ENCODE data around the gene INPP5A. TPM values are rescaled to one million over a fixed set of nuclear protein-coding genes. Genes with fewer than 3 reads are reported as not detected.

Gene INPP5A
- total RNA-seq, 1 donor from 2014 or later, result 36.4 TPM

GRCh38 chr10:132737390-132738048, 199.9 kb downstream of the INPP5A start:
- Mint-ChIP-seq H3K4me3 (ENCODE audit: unreplicated experiment) (no peak overlapping the region), H3K9me3 (ENCODE audit: unreplicated experiment) (no peaks in the 10 kb centered on the region), H3K4me1 (ENCODE audit: unreplicated experiment) (peaks cover 2% of the 10 kb centered on the region), H3K27ac (ENCODE audit: unreplicated experiment) (no peak overlapping the region), H3K27me3 (ENCODE audit: unreplicated experiment) (no peaks in the 10 kb centered on the region), H3K36me3 (ENCODE audit: unreplicated experiment) (peaks cover 3% of the 10 kb centered on the region)
- no peak for DNase-seq (ENCODE audit: extremely low spot score, unreplicated experiment)
- no peak for TF ChIP-seq CTCF (IDR thresholded peaks at IDR 0.05)

- no peak overlapping the region for H3K27ac Mint-ChIP-seq (ENCODE audit: unreplicated experiment)
- no peaks in the 10 kb centered on the region for H3K27me3 Mint-ChIP-seq (ENCODE audit: unreplicated experiment)
- H3K4me3 Mint-ChIP-seq (ENCODE audit: unreplicated experiment), result no peak overlapping the region
- DNase-seq (ENCODE audit: extremely low spot score, unreplicated experiment), result no peak
- no peak for TF ChIP-seq CTCF (IDR thresholded peaks at IDR 0.05)
- peaks cover 3% of the 10 kb centered on the region for H3K36me3 Mint-ChIP-seq (ENCODE audit: unreplicated experiment)
- H3K9me3 Mint-ChIP-seq (ENCODE audit: unreplicated experiment), result no peaks in the 10 kb centered on the region
- peaks cover 9% of the 10 kb centered on the region for H3K4me1 Mint-ChIP-seq (ENCODE audit: unreplicated experiment)
Measured at GRCh38 chr10:132738454-132739224, 201.1 kb downstream of the INPP5A start.

GRCh38 chr10:132739225-132739613, 201.6 kb downstream of the INPP5A start:
- Mint-ChIP-seq H3K9me3 (ENCODE audit: unreplicated experiment) (no peaks in the 10 kb centered on the region), H3K36me3 (ENCODE audit: unreplicated experiment) (peaks cover 3% of the 10 kb centered on the region), H3K4me1 (ENCODE audit: unreplicated experiment) (peaks cover 15% of the 10 kb centered on the region), H3K27ac (ENCODE audit: unreplicated experiment) (no peak overlapping the region), H3K4me3 (ENCODE audit: unreplicated experiment) (no peak overlapping the region), H3K27me3 (ENCODE audit: unreplicated experiment) (no peaks in the 10 kb centered on the region)
- DNase-seq (ENCODE audit: extremely low spot score, unreplicated experiment), result no peak
- no peak for TF ChIP-seq CTCF (IDR thresholded peaks at IDR 0.05)

GRCh38 chr10:132740588-132740987, 203.0 kb downstream of the INPP5A start:
- no peak for TF ChIP-seq CTCF (IDR thresholded peaks at IDR 0.05)
- no peak for DNase-seq (ENCODE audit: extremely low spot score, unreplicated experiment)
- no peak overlapping the region for H3K4me3 Mint-ChIP-seq (ENCODE audit: unreplicated experiment)
- no peak overlapping the region for H3K27ac Mint-ChIP-seq (ENCODE audit: unreplicated experiment)
- H3K4me1 Mint-ChIP-seq (ENCODE audit: unreplicated experiment), result peaks cover 19% of the 10 kb centered on the region
- H3K9me3 Mint-ChIP-seq (ENCODE audit: unreplicated experiment), result no peaks in the 10 kb centered on the region
- H3K27me3 Mint-ChIP-seq (ENCODE audit: unreplicated experiment), result no peaks in the 10 kb centered on the region
- H3K36me3 Mint-ChIP-seq (ENCODE audit: unreplicated experiment), result peaks cover 3% of the 10 kb centered on the region

- no peak for DNase-seq (ENCODE audit: extremely low spot score, unreplicated experiment)
- Mint-ChIP-seq H3K9me3 (ENCODE audit: unreplicated experiment) (no peaks in the 10 kb centered on the region), H3K27ac (ENCODE audit: unreplicated experiment) (no peak overlapping the region), H3K27me3 (ENCODE audit: unreplicated experiment) (no peaks in the 10 kb centered on the region), H3K4me1 (ENCODE audit: unreplicated experiment) (peaks cover 19% of the 10 kb centered on the region), H3K36me3 (ENCODE audit: unreplicated experiment) (peaks cover 3% of the 10 kb centered on the region), H3K4me3 (ENCODE audit: unreplicated experiment) (no peak overlapping the region)
- TF ChIP-seq CTCF (IDR thresholded peaks at IDR 0.05), result no peak
Measured at GRCh38 chr10:132742167-132742836, 204.7 kb downstream of the INPP5A start.

Data from osteocyte (in vitro differentiated cells).